PFSK-1 (cell line): ENCODE measurements around the gene TBX18.

Experiments
- FOXP2 ChIP-seq: optimal IDR thresholded peaks from 2 replicates; pipeline ENCODE3; 2011; ENCODE audit warnings: borderline replicate concordance, control low read depth, inconsistent platforms; ENCODE audit not compliant: insufficient read depth; ENCODE audit errors: extremely low read length, extremely low read depth
- POLR2AphosphoS5 ChIP-seq: IDR thresholded peaks from 2 replicates; pipeline ENCODE4 v1.6.1; 2012; ENCODE audit warnings: low read depth, mild to moderate bottlenecking, control low read depth, low read length, moderate library complexity
- SIN3A ChIP-seq: IDR thresholded peaks from 2 replicates; pipeline ENCODE4 v1.6.1; 2012; ENCODE audit warnings: mild to moderate bottlenecking, low read length, moderate library complexity, borderline replicate concordance; ENCODE audit not compliant: insufficient read depth
- TAF1 ChIP-seq: IDR thresholded peaks from 2 replicates; pipeline ENCODE4 v1.6.1; 2012; ENCODE audit warnings: low read length, control low read depth, borderline replicate concordance; ENCODE audit not compliant: insufficient read depth
- TF ChIP-seq, protein P1 (sequence below), 2 experiments: IDR thresholded peaks; 2 replicates each; pipeline versions ENCODE4 v1.6.1 to v1.8.0; 2011 to 2012; ENCODE audit warnings: low read depth in 2 of 2, low read length in 2 of 2, control low read depth in 1 of 2, inconsistent platforms in 1 of 2, mild to moderate bottlenecking in 1 of 2, moderate library complexity in 1 of 2; ENCODE audit not compliant: insufficient read depth in 1 of 2

Gene TBX18

DNA sequence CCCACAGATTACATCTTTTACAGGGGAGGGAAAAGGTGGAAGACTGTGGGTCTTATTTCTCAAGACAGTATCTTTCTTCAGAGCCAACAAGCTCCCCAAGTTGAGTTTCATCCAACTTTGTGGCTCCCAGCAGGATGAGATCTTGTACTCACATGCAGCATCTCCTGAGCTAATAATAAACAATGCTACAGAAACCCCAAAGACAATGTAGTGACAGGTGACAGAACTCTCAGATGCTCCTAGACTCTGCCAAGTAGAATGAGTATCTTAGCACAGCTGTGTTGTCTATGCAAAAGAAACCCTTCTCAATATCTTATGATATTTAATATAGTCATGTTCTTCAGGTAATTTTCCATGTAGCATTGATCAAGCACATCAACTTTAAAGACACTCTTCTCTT is 90.0 kb downstream of the TBX18 start:
- TF ChIP-seq, protein P1, sequence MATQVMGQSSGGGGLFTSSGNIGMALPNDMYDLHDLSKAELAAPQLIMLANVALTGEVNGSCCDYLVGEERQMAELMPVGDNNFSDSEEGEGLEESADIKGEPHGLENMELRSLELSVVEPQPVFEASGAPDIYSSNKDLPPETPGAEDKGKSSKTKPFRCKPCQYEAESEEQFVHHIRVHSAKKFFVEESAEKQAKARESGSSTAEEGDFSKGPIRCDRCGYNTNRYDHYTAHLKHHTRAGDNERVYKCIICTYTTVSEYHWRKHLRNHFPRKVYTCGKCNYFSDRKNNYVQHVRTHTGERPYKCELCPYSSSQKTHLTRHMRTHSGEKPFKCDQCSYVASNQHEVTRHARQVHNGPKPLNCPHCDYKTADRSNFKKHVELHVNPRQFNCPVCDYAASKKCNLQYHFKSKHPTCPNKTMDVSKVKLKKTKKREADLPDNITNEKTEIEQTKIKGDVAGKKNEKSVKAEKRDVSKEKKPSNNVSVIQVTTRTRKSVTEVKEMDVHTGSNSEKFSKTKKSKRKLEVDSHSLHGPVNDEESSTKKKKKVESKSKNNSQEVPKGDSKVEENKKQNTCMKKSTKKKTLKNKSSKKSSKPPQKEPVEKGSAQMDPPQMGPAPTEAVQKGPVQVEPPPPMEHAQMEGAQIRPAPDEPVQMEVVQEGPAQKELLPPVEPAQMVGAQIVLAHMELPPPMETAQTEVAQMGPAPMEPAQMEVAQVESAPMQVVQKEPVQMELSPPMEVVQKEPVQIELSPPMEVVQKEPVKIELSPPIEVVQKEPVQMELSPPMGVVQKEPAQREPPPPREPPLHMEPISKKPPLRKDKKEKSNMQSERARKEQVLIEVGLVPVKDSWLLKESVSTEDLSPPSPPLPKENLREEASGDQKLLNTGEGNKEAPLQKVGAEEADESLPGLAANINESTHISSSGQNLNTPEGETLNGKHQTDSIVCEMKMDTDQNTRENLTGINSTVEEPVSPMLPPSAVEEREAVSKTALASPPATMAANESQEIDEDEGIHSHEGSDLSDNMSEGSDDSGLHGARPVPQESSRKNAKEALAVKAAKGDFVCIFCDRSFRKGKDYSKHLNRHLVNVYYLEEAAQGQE (IDR thresholded peaks at IDR 0.05; ENCODE audit: insufficient read depth in 1 of 2, low read depth in 2 of 2, low read length in 2 of 2) = no peak
- TF ChIP-seq POLR2AphosphoS5 (no peak), TAF1 (no peak), FOXP2 (no peak), SIN3A (no peak)

DNA sequence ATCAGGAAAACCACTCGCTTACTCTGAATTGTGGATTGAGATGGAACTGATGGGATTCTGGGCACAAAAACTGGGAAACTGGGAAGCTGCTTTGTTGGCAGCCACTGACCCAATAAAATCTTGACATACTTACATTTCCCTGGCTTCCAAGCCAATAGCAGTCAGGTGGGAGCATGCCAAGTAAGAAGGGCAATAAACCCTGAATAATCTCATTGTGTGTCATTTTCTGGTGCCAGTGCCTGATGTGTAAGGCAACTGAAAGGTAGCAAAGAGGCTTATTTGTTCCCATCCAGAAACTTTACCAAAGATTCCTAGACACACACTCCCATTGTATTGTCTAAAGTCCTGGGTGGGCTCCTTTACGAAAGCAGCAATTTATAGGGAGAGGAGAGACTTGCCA is 93.2 kb downstream of the TBX18 start:
- TF ChIP-seq SIN3A (no peak), POLR2AphosphoS5 (no peak), TAF1 (no peak), FOXP2 (no peak)
- TF ChIP-seq, protein P1 (IDR thresholded peaks at IDR 0.05; ENCODE audit: insufficient read depth in 1 of 2, low read depth in 2 of 2, low read length in 2 of 2) = no peak

DNA sequence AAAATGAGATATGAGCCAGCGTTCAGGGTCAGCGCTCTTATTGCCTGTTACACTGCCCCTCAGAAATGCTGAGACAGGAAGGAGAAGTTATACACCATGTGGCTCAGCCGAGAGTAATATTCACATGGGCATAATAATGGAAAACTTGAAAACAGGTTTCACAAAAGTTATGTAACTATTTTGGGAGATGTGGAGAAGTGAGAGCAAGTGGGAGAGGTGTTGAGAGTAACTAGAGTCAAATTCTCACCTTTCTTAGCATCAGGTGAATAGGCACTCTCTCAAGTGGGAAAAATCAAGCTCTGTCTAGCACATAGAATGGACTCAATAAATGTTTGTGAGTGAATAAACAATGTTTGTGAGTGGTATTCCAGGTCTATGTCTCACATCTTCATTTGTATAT is 94.5 kb downstream of the TBX18 start:
- no peak for TF ChIP-seq SIN3A
- TF ChIP-seq TAF1 = no peak
- no peak for TF ChIP-seq POLR2AphosphoS5
- no peak for TF ChIP-seq FOXP2
- TF ChIP-seq, protein P1 (IDR thresholded peaks at IDR 0.05; ENCODE audit: insufficient read depth in 1 of 2, low read depth in 2 of 2, low read length in 2 of 2) = no peak

DNA sequence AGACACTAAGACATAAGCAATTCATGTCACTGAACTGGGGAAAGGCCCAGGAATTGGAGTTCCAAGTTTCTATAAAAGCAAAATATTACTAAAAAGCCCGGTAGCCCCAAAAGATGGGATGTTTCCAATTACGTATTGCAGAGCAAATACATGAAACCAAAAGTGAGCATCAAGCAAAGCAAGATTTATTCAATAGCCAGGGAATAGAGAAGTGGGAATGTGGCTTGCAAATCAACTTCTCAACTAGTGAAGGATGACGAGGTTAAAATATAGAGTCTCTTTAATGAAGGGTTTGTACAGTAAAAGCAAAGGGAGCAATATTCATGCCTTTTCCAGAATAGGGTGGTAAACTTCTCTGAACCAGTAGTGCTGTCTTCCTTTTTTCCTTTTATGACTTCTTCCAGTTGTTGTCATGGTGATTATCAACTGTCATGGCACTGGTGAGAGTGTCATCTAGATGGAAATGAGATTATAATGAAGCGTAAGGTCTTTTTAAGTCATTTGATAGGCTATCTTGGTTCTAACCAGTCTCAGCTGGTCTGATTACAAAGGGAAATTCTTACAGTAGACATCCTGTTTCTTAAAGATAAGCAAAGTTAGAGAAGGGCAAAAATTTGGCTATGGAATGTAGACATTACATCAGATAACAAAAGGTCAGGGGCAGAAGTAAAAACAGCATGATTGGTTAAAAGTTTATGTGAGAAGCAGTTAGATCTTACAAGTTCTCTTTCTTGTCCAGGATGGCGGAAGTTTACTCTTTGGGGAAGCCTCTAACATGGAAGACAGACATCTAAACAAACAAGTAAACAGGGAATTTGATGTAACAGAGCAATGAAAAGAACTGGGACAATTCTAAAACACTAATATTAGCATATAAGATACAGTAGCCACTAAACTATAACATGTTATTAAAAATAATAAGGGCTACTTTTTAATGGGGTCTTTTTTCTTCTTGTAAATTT is 96.9 kb downstream of the TBX18 start:
- TF ChIP-seq SIN3A (no peak), POLR2AphosphoS5 (no peak), FOXP2 (no peak), TAF1 (no peak)
- TF ChIP-seq, protein P1 (IDR thresholded peaks at IDR 0.05; ENCODE audit: insufficient read depth in 1 of 2, low read depth in 2 of 2, low read length in 2 of 2) = no peak

DNA sequence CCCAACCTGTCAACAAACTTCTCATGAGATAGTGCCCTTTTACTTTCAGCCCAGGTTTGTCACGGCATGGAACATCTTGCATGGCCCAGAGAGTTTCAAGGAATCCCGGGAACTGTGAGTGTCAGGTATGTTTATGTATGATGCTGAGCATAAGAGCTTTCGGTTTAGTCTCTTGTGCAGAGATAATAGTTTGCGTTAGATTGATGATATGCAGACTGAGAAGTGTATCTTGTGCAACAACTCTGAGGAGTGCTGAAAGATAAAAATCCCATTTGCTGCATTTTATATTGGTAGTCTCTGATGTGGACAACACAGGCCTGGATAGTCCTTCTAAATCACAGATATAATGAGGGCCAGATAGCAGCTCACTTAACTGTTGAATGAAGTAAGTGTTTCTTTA is 99.0 kb downstream of the TBX18 start:
- TF ChIP-seq, protein P1 (IDR thresholded peaks at IDR 0.05; ENCODE audit: insufficient read depth in 1 of 2, low read depth in 2 of 2, low read length in 2 of 2) = no peak
- TF ChIP-seq POLR2AphosphoS5 (no peak), FOXP2 (no peak), TAF1 (no peak), SIN3A (no peak)
